ENCODE data around the gene SLC25A53.

The SLC25A53 gene, protein sequence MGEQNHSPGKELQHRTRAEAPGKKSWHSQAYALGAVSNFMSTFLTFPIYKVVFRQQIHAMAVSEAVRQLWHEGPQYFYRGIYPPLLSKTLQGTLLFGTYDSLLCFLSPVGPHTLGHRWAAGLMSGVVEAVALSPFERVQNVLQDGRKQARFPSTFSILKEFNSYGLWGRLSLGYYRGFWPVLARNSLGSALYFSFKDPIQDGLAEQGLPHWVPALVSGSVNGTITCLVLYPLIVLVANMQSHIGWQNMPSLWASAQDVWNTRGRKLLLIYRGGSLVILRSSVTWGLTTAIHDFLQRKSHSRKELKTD

DNA sequence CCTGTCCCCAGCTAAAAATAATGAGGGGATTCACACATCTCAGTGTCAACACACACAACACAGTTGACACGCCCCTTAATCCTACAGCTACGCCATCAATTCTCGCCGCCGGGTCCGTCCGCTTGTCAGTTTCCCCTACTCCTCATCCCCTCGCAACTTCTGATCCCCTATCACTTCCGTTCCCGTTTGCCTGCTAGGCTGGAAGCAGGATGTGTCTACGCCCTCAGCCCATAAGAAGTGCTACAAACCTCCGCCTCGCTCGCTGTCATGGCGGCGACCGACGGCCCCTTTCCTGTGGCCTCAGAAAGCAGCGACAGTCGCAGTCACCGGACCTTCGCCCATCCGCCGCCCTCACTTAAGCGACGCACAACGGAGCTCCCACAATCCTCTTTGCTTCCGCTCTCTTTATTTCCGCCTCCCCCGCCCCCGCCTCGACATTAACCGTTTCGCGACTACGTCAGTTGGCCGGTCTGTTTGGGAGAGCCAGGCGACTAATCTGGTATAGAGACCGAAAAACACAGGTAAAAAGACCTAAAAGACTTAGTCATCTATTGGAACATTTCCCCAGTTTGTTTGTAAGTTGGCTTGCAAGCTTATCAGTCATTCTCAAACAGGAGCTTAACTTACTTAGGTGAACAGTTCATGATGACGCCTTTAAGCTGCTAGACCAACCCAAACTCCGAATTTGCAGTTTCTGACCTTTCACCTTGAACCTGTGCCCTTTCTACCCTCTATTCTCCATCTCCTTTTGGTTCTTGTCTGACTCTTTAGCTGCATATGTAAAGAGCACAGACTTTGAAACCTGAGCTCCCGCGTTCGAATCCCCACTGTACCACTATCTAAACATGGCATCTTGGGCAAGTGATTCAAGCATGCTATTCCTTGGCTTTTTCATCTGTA, at the start of gene SLC25A53:
Gene SLC25A53, minus strand, starts transcription at position 380 of the 900 bp plus-strand sequence. CDS start 51,752 bp downstream, outside the sequence.
- peak; percentile 75 for DNase-seq

DNA sequence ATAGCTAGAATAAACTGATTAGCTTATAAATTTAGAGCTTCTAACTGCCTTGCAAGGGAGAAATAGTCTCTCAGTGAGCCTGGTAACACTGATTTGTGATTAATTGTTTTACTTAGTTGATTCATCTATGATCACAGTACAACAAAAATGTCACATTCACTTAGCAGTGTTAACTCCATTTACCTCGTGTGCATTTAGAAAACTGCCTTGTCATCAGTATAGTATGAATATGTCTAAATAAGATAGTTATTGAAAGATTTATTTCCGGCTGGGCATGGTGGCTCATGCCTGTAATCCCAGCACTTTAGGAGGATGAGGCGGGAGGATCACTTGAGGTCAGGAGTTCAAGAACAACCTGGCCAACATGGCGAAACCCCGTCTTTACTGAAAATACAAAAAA, 48.7 kb upstream of the SLC25A53 start:
- DNase-seq = no peak

DNA sequence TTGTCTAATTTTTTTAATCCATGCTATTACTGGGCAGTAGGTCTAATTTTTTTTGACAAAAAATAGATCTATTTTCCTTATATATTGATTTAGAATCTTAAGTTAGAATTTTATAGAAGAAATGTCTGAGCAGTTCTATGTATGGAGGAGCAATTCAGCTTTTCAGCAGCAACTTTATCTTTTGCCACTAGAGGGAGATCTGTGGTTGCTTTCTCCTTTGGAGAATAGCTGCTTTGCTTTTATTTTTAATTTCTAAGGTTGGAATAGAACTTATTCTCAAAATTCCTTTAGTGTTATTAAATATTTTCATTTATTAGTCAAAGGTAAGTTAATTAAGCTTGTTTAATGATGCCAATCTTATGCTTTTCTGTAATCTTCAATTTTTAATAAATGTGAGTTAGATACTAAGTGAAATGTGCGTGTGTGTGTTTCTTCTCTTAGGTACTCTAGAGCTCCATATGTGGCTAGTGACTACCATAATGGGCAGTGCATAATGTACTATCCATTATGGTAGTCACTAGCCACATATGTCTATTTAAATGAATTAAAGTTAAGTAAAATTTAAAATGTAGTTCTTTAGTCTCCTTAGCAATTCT, 38.8 kb upstream of the SLC25A53 start:
- DNase-seq = no peak

DNA sequence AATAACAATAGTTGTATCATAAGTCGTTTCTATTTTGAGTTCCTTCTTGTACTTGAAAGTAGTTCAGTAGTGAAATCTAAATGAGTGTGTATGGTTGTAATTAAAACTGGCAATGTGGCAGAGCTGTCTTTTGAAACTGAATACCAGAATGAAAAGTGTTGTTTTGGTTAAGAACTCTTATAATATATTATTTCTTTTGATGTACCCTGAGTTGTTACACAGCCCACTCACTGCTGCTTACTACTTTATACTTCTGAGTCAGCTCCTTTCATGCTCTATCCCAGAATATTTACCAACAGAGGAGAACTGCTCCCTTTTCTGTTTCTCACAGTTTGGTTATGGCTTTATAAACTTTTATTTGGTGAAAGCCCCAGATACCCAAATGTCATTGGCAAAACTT, 38.2 kb upstream of the SLC25A53 start:
- DNase-seq = no peak

DNA sequence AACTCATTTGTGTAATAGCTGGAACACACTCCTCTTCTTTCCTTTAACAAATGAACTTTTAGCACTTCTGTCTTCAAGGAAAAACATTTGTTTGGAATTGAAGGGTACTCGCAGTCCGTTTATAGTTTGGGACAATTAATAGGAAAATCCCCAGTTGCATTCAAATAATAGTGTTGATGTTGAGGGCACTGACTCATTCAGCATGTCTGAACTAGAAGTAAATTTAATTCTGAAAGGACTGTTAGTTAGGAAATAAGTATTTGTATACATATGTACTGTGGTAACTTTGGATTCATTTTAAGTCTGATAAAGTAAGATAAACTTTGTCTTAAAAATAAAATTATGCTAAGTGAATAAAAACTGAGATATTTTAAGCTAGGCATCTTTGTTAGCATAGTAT, 36.7 kb upstream of the SLC25A53 start:
- no peak for DNase-seq

DNA sequence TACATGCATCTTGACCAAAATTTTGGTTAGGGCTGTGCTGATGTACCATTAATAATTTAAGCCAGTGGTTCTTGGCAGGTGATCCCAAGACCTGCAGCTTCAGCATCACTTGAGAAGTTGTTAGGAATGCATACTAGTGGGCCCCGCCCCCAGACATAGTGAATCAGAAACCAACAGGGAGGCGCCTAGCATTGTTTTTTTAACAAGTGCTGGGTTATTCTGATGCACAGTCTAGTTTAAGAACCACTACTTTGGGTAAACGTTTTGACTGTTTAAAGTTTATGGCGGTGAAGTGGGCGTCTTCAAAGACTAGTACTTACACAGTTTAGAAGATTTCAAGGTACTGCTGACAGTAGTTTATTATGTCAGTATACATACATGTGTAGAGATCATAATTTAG, 33.0 kb upstream of the SLC25A53 start:
- no peak for DNase-seq

- DNase-seq = no peak
These were observed 31.1 kb upstream of the SLC25A53 start for GRCh38 chrX:104187931-104188330.

- DNase-seq = no peak
These were observed 26.9 kb upstream of the SLC25A53 start for GRCh38 chrX:104183685-104184084.

DNA sequence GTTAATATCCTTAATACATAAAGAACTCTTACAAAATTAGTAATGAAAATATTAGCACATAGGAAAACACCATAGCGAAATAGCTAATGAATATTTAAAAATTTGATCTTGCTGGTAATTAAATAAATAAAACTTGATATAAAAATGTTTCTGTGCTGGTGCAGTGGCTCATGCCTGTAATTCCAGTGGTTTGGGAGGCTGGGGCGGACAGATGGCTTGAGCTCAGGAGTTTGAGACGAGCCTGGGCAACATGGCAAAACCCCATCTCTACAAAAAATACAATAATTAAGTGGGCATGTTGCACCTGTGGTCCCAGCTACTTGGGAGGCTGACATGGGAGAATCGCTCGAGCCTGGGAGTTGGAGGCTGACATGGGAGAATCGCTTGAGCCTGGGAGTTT, 17.0 kb upstream of the SLC25A53 start:
- DNase-seq = no peak

DNA sequence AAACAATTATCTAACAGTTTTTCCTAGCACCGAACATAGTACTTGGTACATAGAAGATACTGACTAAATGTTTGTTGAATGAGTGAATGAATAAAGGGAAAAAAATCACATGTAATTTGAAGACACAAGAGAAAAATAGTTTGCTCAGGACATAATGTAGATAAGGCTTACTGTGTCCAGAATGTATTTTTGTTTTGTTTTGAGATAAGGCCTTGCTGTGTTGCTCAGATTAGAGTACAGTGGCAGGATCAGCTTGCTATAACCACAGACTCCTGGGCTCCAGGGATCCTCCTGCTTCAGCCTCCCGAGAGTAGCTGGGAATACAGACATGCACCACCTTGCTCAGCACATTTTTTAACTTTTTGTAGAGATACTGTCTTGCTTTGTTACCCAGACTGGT, 16.0 kb upstream of the SLC25A53 start:
- no peak for DNase-seq

- DNase-seq = no peak
These were observed 15.3 kb upstream of the SLC25A53 start for GRCh38 chrX:104172121-104172520.

DNA sequence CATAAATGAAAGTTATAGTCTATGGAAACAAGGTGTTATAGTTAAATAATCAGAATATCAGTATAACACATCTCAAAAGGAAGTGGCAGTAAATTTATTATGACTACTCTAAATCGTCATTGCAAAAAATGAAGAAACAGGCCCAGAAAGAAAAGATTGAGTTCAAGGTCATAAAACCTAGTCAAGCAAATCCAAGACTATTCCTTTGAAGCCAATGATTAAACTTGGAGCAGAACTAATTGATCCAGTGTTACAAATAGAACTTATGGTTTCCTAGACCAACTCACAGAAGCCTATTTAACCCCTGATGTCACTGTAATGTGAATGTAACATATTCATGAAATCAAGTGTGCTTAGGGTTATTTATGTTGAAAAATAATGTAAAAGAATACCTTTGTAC, 11.3 kb upstream of the SLC25A53 start:
- DNase-seq = no peak

GRCh38 chrX:104166735-104167436, 10.1 kb upstream of the SLC25A53 start:
- DNase-seq = no peak

GRCh38 chrX:104165894-104166734, 9.3 kb upstream of the SLC25A53 start, which contains the start of gene FAM199X:
TSS of gene FAM199X (plus strand) at chrX:104166453. CDS start at chrX:104166786, 333 bp downstream.
- DNase-seq = peak; percentile 85

GRCh38 chrX:104151037-104151436, 5.8 kb downstream of the SLC25A53 start:
- DNase-seq = no peak

- DNase-seq = no peak
These were observed 15.6 kb downstream of the SLC25A53 start for GRCh38 chrX:104141087-104141760.

DNA sequence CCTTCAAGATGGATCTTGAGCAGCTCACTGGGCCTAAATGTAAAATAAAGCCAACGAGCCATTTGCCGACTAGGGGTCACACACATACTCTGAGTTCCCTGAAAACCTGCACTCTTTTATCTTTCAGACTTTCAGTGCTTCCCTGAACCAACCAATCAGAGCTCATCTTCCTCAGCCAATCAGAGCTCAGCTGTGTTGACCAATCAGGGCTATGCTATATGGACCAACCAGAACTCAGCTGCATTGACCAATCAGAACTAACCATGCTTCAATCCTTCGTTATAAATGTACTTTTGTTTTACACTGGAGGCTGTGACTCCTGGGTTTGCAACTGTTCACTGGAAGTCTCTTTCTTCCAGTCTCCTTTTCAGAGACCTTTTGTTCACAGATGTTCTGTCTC, 19.3 kb downstream of the SLC25A53 start:
- DNase-seq = no peak

DNA sequence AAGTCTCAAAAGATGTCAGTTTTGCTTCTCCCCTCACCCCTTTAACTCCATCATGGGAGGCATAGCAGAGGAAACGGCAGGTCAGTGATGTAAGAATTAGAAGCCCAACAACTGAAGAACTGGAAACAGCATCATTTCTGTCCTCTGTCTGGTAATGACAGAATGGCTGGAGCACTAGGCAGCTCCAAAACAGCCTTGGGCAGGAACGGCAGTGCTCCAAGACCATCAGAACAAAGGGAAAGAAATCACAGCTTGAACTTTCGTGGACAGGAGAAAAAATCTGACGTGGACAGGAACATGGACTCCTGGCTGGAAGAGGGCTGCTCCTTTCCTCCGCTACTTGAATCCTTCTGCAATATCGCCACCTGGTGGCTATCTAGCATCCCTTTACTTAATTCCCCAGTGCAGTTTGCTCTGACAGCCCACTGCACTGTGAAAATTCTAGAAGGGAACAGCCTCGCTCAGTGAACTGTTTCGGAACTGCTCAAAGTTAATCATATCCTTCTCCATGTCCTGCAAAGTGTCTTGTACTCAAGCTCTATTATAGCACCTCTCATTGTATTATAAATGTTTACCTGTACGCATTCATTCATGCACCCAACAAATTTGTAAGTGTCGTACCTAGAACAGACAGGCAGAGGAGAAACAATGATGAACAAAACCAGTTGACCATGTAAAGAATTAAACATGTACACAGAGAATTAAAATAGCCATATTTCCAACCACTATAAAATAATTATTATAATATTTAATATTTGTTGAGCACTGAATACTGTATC, 20.4 kb downstream of the SLC25A53 start:
- peak; percentile 53 for DNase-seq

GRCh38 chrX:104135677-104136076, 21.1 kb downstream of the SLC25A53 start:
- no peak for DNase-seq

- no peak for DNase-seq
These were observed 22.1 kb downstream of the SLC25A53 start for GRCh38 chrX:104134583-104135261.

Data from stimulated activated CD8-positive, alpha-beta memory T cell treated with anti-CD3 and anti-CD28 coated beads, Interleukin-4, amount 100 ng/mL, for 48 hours (primary cell).